ENCODE measurements around the gene BACH2. TPM values are rescaled to one million over a fixed set of nuclear protein-coding genes. Genes with fewer than 3 reads are reported as not detected.

Gene BACH2
- polyA plus RNA-seq, 1 of the 3 experiments (the other 2 are of a cell fraction), result 0.46 TPM

DNA sequence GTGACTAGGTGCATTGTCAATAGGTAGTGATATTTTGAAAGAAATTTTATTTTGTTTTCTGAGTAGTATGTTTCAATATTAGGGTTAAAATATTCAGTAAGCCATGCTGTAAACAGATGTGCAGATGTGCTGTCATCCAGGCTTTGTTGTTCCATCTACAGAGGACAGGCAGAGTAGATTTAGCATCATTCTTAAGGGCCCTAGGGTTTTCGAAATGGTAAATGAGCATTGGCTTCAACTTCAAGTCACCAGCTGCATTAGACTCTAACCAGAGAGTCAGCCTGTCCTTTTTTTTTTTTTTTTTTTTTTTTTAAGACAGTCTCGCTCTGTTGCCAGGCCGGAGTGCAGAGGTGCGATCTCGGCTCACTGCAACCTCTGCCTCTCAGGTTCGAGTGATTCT is 27.1 kb upstream of the BACH2 start:
- no peaks in the 10 kb centered on the region for H3K36me3 ChIP-seq (replicated peaks in 1 of 2; ENCODE audit: control insufficient read depth in 1 of 2, insufficient read depth in 2 of 2, low read length in 1 of 2)
- DNase-seq, result no peak
- H3K9me3 ChIP-seq, result no peaks in the 10 kb centered on the region
- no peaks in the 10 kb centered on the region for H3K79me2 ChIP-seq (ENCODE audit: insufficient read depth)
- ChIA-PET POLR2A (no interaction called here), CTCF (no interaction called here)
- no peak overlapping the region for H3K4me2 ChIP-seq
- H3K4me1 ChIP-seq (ENCODE audit: control insufficient read depth in 1 of 2, insufficient read depth in 2 of 2, low read depth in 1 of 2, low read length in 1 of 2), result peaks cover 0 to 2% of the 10 kb centered on the region in 2 experiments; a peak in 2 of 4 replicates
- H2AFZ ChIP-seq (ENCODE audit: low read depth), result no peak overlapping the region
- no peaks in the 10 kb centered on the region for H3F3A ChIP-seq (replicated peaks; ENCODE audit: insufficient read depth)
- H3K4me3 ChIP-seq (ENCODE audit: low read depth in 2 of 2, low read length in 1 of 2), result no peak overlapping the region
- H4K20me1 ChIP-seq (ENCODE audit: insufficient read depth), result no peaks in the 10 kb centered on the region
- no peak for TF ChIP-seq EP300 (IDR thresholded peaks at IDR 0.05; ENCODE audit: borderline replicate concordance in 1 of 2, low read depth in 1 of 2, low read length in 1 of 2)
- TF ChIP-seq FOXJ3 (CRISPR knock-in tag; IDR thresholded peaks at IDR 0.05), result no peak
- TF ChIP-seq, protein P1, sequence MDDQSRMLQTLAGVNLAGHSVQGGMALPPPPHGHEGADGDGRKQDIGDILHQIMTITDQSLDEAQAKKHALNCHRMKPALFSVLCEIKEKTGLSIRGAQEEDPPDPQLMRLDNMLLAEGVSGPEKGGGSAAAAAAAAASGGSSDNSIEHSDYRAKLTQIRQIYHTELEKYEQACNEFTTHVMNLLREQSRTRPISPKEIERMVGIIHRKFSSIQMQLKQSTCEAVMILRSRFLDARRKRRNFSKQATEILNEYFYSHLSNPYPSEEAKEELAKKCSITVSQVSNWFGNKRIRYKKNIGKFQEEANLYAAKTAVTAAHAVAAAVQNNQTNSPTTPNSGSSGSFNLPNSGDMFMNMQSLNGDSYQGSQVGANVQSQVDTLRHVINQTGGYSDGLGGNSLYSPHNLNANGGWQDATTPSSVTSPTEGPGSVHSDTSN (IDR thresholded peaks at IDR 0.05), result no peak
- no peak for TF ChIP-seq EZH2phosphoT487 (IDR thresholded peaks at IDR 0.05; ENCODE audit: borderline replicate concordance, low read depth)
- no peak for TF ChIP-seq MEF2A (IDR thresholded peaks at IDR 0.05; ENCODE audit: borderline replicate concordance, low read depth)
- TF ChIP-seq ELF1 (IDR thresholded peaks at IDR 0.05), result no peak
- no peak for TF ChIP-seq RFX5 (IDR thresholded peaks at IDR 0.05; ENCODE audit: low read length)
- TF ChIP-seq TCF12 (IDR thresholded peaks at IDR 0.05), result no peak
- TF ChIP-seq JUND (IDR thresholded peaks at IDR 0.05), result no peak
- no peak for TF ChIP-seq MXI1 (IDR thresholded peaks at IDR 0.05; ENCODE audit: low read depth, low read length)
- TF ChIP-seq NRF1 (IDR thresholded peaks at IDR 0.05; ENCODE audit: low read depth, low read length), result no peak
- TF ChIP-seq, protein P2, sequence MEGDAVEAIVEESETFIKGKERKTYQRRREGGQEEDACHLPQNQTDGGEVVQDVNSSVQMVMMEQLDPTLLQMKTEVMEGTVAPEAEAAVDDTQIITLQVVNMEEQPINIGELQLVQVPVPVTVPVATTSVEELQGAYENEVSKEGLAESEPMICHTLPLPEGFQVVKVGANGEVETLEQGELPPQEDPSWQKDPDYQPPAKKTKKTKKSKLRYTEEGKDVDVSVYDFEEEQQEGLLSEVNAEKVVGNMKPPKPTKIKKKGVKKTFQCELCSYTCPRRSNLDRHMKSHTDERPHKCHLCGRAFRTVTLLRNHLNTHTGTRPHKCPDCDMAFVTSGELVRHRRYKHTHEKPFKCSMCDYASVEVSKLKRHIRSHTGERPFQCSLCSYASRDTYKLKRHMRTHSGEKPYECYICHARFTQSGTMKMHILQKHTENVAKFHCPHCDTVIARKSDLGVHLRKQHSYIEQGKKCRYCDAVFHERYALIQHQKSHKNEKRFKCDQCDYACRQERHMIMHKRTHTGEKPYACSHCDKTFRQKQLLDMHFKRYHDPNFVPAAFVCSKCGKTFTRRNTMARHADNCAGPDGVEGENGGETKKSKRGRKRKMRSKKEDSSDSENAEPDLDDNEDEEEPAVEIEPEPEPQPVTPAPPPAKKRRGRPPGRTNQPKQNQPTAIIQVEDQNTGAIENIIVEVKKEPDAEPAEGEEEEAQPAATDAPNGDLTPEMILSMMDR (IDR thresholded peaks at IDR 0.05), result no peak
- no peak for TF ChIP-seq GATA2 (CRISPR knock-in tag; IDR thresholded peaks at IDR 0.05)
- TF ChIP-seq REST (IDR thresholded peaks at IDR 0.05; ENCODE audit: low read depth, low read length), result no peak
- TF ChIP-seq CHD2 (IDR thresholded peaks at IDR 0.05; ENCODE audit: low read length, partially characterized antibody), result no peak
- TF ChIP-seq FOSL2 (IDR thresholded peaks at IDR 0.05; ENCODE audit: borderline replicate concordance, low read depth), result no peak
- TF ChIP-seq SMC3 (IDR thresholded peaks at IDR 0.05; ENCODE audit: low read depth, low read length), result no peak
- TF ChIP-seq POLR2AphosphoS5 (IDR thresholded peaks at IDR 0.05; ENCODE audit: low read depth, low read length), result no peak
- no peak for TF ChIP-seq RAD21 (IDR thresholded peaks at IDR 0.05; ENCODE audit: low read length)
- H3K27ac ChIP-seq (ENCODE audit: low read depth in 2 of 2, low read length in 1 of 2), result no peak overlapping the region
- H3K27me3 ChIP-seq (ENCODE audit: insufficient read depth), result no peaks in the 10 kb centered on the region
- H3K9ac ChIP-seq, result no peak overlapping the region
- WGBS (ENCODE audit: low lambda C conversion rate), result 79% methylated on average over 6 of the region's 6 CpGs
- H3K9me2 ChIP-seq, result no peaks in the 10 kb centered on the region

Measured in SK-N-SH (cell line).